Skin epidermis (tissue), 12 donors: Measurements from ENCODE around the gene CCDC127.

Experiments used
- H3K27ac ChIP-seq, 21 experiments: fragments of 200-600 bp; sonication (generic) in 11 of 21; one replicate each; pipeline ENCODE4 v1.5.0; 2020; ENCODE audit warnings: mild to moderate bottlenecking in 3 of 21, inconsistent platforms in 2 of 21, moderate library complexity in 2 of 21
- H3K4me3 ChIP-seq, 7 experiments: fragments of 200-600 bp; sonication (generic) in 2 of 7; one replicate each; pipeline ENCODE4 v1.5.0; 2020; ENCODE audit warnings: inconsistent platforms in 2 of 7, mild to moderate bottlenecking in 2 of 7, moderate library complexity in 1 of 7

Gene CCDC127

GRCh38 chr5:191949-192690 is 25.8 kb downstream of the CCDC127 start:
- Histone ChIP-seq H3K4me3 (peak overlapping the region in 1 of 7 experiments; percentile 4), H3K27ac (no peak overlapping the region)

DNA sequence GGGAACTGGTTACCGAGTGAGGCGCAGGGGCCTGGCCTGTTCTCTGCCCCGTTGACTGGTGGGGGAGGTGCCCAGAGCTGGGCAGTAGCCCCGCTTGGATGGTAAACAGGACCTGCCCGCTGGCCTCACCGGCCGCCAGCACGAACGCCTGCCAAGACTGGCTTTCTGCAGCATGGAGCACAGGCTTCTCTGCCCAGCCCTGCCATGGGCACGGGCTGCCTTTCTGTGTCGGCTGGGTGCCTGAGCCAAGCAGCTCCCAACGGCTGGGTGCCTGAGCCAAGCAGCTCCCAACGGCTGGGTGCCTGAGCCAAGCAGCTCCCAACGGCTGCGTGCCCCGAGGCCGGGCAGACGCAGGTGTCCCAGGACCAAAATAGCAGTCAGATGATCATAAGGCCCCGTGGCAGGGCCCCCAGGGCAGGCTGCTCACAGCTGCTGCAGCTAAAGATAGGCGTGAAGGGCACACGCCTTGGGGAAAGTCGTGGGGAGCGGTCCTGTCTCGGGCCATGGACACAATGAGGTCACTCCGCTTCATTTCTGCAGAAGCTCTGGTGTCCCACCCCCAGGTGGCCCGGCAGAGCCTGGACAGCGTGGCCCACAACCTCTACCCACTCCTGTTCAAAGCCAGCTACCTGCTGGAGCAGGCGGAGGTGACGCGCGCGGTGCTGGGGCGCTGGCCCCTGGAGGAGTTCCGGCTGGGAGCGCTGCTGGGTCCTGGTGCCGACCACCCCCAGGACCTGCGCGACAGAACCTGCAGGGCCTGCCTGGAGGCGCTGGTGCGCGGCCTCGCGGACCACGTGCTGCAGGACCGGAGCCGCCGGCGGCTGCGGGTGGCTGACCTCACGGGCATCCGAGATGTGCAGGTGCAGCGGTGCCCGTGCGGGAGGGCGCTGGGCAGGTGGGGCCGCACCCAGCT is 26.7 kb downstream of the CCDC127 start, which contains the start of gene LRRC14B:
TSS of gene LRRC14B (plus strand) at position 460 of the 913 bp plus-strand sequence. CDS start at position 504, 44 bp downstream.
- Histone ChIP-seq H3K4me3 (peak within 1 kb of the TSS in 2 of 7 experiments; percentile 1 to 4), H3K27ac (no peak within 1 kb of the TSS)

- H3K27ac ChIP-seq = no peak overlapping the region
- peak overlapping the region in 1 of 7 experiments; percentile 1 for H3K4me3 ChIP-seq
Measured at GRCh38 chr5:190366-191035, 27.5 kb downstream of the CCDC127 start.

GRCh38 chr5:189976-190365 is 28.0 kb downstream of the CCDC127 start:
- Histone ChIP-seq H3K27ac (no peak overlapping the region), H3K4me3 (no peak overlapping the region)

- Histone ChIP-seq H3K4me3 (no peak overlapping the region), H3K27ac (no peak overlapping the region)
Measured at GRCh38 chr5:189486-189885, 28.5 kb downstream of the CCDC127 start.

GRCh38 chr5:188488-189481 is 29.2 kb downstream of the CCDC127 start:
- no peak overlapping the region for H3K27ac ChIP-seq
- H3K4me3 ChIP-seq = no peak overlapping the region

- H3K27ac ChIP-seq = no peak overlapping the region
- no peak overlapping the region for H3K4me3 ChIP-seq
Measured at GRCh38 chr5:187617-188451, 30.1 kb downstream of the CCDC127 start.

GRCh38 chr5:187042-187431 is 30.9 kb downstream of the CCDC127 start:
- Histone ChIP-seq H3K27ac (no peak overlapping the region), H3K4me3 (no peak overlapping the region)

- Histone ChIP-seq H3K4me3 (no peak overlapping the region), H3K27ac (no peak overlapping the region)
Measured at GRCh38 chr5:186091-187041, 31.6 kb downstream of the CCDC127 start.

GRCh38 chr5:185095-186070 is 32.6 kb downstream of the CCDC127 start:
- Histone ChIP-seq H3K4me3 (no peak overlapping the region), H3K27ac (no peak overlapping the region)

DNA sequence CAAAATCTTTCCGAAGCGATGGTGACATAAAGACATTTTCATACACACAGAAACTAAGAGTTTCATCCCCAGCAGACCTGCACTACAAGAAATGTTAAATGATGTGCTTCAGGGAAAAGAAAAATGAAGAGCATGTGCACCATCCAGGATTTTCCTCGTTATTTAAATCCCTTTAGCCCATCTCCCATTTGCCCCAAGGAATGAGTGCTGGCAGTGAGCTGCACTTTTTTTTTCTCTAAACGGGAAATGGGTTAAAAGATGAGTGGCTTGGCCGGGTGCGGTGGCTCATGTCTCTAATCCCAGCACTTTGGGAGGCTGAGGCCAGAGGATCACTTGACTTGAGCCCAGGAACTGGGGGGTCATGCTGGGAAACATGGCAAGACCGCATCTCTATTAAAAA is 33.5 kb downstream of the CCDC127 start:
- H3K27ac ChIP-seq = no peak overlapping the region
- no peak overlapping the region for H3K4me3 ChIP-seq

GRCh38 chr5:182126-182525 is 35.8 kb downstream of the CCDC127 start:
- Histone ChIP-seq H3K27ac (no peak overlapping the region), H3K4me3 (no peak overlapping the region)

- H3K27ac ChIP-seq = no peak overlapping the region
- no peak overlapping the region for H3K4me3 ChIP-seq
Measured at GRCh38 chr5:181566-181965, 36.4 kb downstream of the CCDC127 start.

GRCh38 chr5:181160-181559 is 36.8 kb downstream of the CCDC127 start:
- H3K4me3 ChIP-seq = no peak overlapping the region
- H3K27ac ChIP-seq = no peak overlapping the region

DNA sequence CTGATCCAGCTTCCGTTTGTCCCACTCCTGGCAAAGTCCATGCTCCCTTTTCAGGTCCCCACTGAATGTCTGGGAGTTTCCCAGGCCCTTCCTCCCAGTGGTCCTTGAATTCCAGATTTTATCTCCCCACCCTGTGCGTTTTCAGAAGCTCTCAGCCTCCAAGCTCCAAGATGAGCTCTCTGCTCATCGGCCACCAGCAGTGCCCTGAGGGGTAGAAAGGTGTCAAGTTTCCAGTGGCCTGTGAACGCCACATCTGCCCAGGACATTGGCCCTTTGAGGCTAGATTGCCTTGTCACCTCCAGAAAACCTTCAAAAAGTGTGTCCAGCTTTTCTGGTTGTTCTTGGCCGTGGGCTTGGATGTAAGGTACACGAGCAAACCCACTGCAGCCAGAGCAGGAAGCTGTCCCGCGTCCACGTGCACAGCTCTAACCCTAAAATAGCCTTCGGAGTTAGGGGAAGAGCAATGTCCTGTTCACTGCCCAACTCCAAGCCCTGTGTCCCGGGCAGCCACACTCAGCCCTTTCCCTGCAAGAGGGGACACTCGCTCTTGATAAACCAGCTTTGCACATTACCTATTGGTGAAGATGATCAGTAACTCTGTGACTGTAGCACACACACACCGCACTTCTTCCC is 37.6 kb downstream of the CCDC127 start:
- Histone ChIP-seq H3K27ac (no peak overlapping the region), H3K4me3 (no peak overlapping the region)

GRCh38 chr5:179401-179800 is 38.6 kb downstream of the CCDC127 start:
- Histone ChIP-seq H3K4me3 (no peak overlapping the region), H3K27ac (no peak overlapping the region)
